SJSA1 (cell line): ENCODE results near the gene CCDC57. TPM values are rescaled to one million over a fixed set of nuclear protein-coding genes. Genes with fewer than 3 reads are reported as not detected.

Experiments used
- DNase-seq, 2 experiments: peaks; one replicate each; pipeline ENCODE4 v3.0.0-alpha.2; 2015 to 2020; ENCODE audit warnings: low spot score in 2 of 2, low read depth in 1 of 2
- H3K27ac ChIP-seq: fragments of 250-450 bp; sonication (Bioruptor Pico); 2 replicates; pipeline ENCODE4 v1.5.1; 2020; ENCODE audit warnings: mild to moderate bottlenecking, moderate library complexity
- H3K27me3 ChIP-seq: fragments of 250-450 bp; sonication (Bioruptor Pico); replicated peaks from 2 replicates; pipeline ENCODE4 v1.5.1; 2020; ENCODE audit warnings: mild to moderate bottlenecking, moderate library complexity
- H3K36me3 ChIP-seq: fragments of 250-450 bp; sonication (Bioruptor Pico); 2 replicates; pipeline ENCODE4 v1.5.1; 2020; ENCODE audit warnings: mild to moderate bottlenecking
- H3K4me1 ChIP-seq: fragments of 250-450 bp; sonication (Bioruptor Pico); replicated peaks from 2 replicates; pipeline ENCODE4 v1.6.1; 2021; ENCODE audit warnings: mild to moderate bottlenecking
- H3K4me3 ChIP-seq: fragments of 250-450 bp; sonication (Bioruptor Pico); 2 replicates; pipeline ENCODE4 v1.5.1; 2020; ENCODE audit warnings: mild to moderate bottlenecking
- H3K9me3 ChIP-seq: fragments of 250-450 bp; sonication (Bioruptor Pico); replicated peaks from 2 replicates; pipeline ENCODE4 v1.5.1; 2020; ENCODE audit warnings: mild to moderate bottlenecking
- total RNA-seq: library from RNA; depleted of rRNA; stranded (reverse); fragments of >200 nt; shearing (Covaris generic); gene quantifications from 2 replicates; pipeline ENCODE4 v1.2.3, GENCODE V29; 2014

The CCDC57 gene
- total RNA-seq, 1 experiment from 2014 or later: 8.2 TPM

- H3K27ac ChIP-seq: peak overlapping the region; percentile 27
- H3K4me3 ChIP-seq: no peak overlapping the region
- no peaks in the 10 kb centered on the region for H3K9me3 ChIP-seq
- DNase-seq: no peak
- H3K4me1 ChIP-seq: peaks cover 14% of the 10 kb centered on the region
- no peaks in the 10 kb centered on the region for H3K27me3 ChIP-seq
- peaks cover 9% of the 10 kb centered on the region; the same call in 1 of the 2 replicates for H3K36me3 ChIP-seq
These were observed 105.8 kb downstream of the CCDC57 start for GRCh38 chr17:82106688-82107305.

GRCh38 chr17:82105882-82106687 lies 106.6 kb downstream of the CCDC57 start:
- Histone ChIP-seq H3K4me1 (peaks cover 14% of the 10 kb centered on the region), H3K4me3 (no peak overlapping the region), H3K27ac (peak overlapping the region; percentile 27; the same call in 1 of the 2 replicates), H3K9me3 (no peaks in the 10 kb centered on the region), H3K36me3 (peaks cover 9% of the 10 kb centered on the region; the same call in 1 of the 2 replicates), H3K27me3 (no peaks in the 10 kb centered on the region)
- peak in 1 of 2 experiments; percentile 45 for DNase-seq

- Histone ChIP-seq H3K4me1 (peaks cover 14% of the 10 kb centered on the region), H3K4me3 (no peak overlapping the region), H3K9me3 (no peaks in the 10 kb centered on the region), H3K27me3 (no peaks in the 10 kb centered on the region), H3K36me3 (peaks cover 9% of the 10 kb centered on the region; the same call in 1 of the 2 replicates), H3K27ac (no peak overlapping the region)
- DNase-seq: no peak
These were observed 107.2 kb downstream of the CCDC57 start for GRCh38 chr17:82105417-82105881.

- Histone ChIP-seq H3K4me3 (no peak overlapping the region), H3K27me3 (no peaks in the 10 kb centered on the region), H3K9me3 (no peaks in the 10 kb centered on the region), H3K4me1 (peaks cover 19% of the 10 kb centered on the region), H3K27ac (no peak overlapping the region), H3K36me3 (peaks cover 9% of the 10 kb centered on the region; the same call in 1 of the 2 replicates)
- no peak for DNase-seq
These were observed 107.7 kb downstream of the CCDC57 start for GRCh38 chr17:82104797-82105416.

GRCh38 chr17:82103553-82104451 lies 108.8 kb downstream of the CCDC57 start:
- no peak overlapping the region for H3K4me3 ChIP-seq
- no peak for DNase-seq
- H3K36me3 ChIP-seq: peaks cover 16% of the 10 kb centered on the region
- H3K9me3 ChIP-seq: 0 out of 2 replicates have a peak, but pooled peaks cover 6% of the 10 kb centered on the region
- H3K4me1 ChIP-seq: peaks cover 30% of the 10 kb centered on the region
- H3K27ac ChIP-seq: no peak overlapping the region
- no peaks in the 10 kb centered on the region for H3K27me3 ChIP-seq

- H3K27me3 ChIP-seq: no peaks in the 10 kb centered on the region
- no peak for DNase-seq
- peaks cover 45% of the 10 kb centered on the region for H3K4me1 ChIP-seq
- H3K27ac ChIP-seq: no peak overlapping the region
- H3K4me3 ChIP-seq: no peak overlapping the region
- peaks cover 22% of the 10 kb centered on the region for H3K36me3 ChIP-seq
- H3K9me3 ChIP-seq: peaks cover 13% of the 10 kb centered on the region
These were observed 110.6 kb downstream of the CCDC57 start for GRCh38 chr17:82101767-82102679.

GRCh38 chr17:82101301-82101715 lies 111.3 kb downstream of the CCDC57 start:
- DNase-seq: no peak
- Histone ChIP-seq H3K9me3 (peaks cover 13% of the 10 kb centered on the region), H3K4me1 (peaks cover 45% of the 10 kb centered on the region), H3K4me3 (no peak overlapping the region), H3K36me3 (peaks cover 29% of the 10 kb centered on the region), H3K27ac (no peak overlapping the region), H3K27me3 (no peaks in the 10 kb centered on the region)

GRCh38 chr17:82100502-82101298 lies 111.9 kb downstream of the CCDC57 start:
- no peak overlapping the region for H3K4me3 ChIP-seq
- no peak overlapping the region for H3K27ac ChIP-seq

GRCh38 chr17:82098939-82099763 lies 113.5 kb downstream of the CCDC57 start:
- no peaks in the 10 kb centered on the region for H3K27me3 ChIP-seq
- DNase-seq: no peak
- peaks cover 45% of the 10 kb centered on the region for H3K4me1 ChIP-seq
- H3K9me3 ChIP-seq: peaks cover 13% of the 10 kb centered on the region
- H3K27ac ChIP-seq: peak overlapping the region; percentile 97
- peaks cover 44% of the 10 kb centered on the region for H3K36me3 ChIP-seq
- peak overlapping the region; percentile 99 for H3K4me3 ChIP-seq

More at GRCh38 chr17:82100502-82101298, 111.9 kb downstream of the CCDC57 start:
- H3K27me3 ChIP-seq: no peaks in the 10 kb centered on the region
- peaks cover 13% of the 10 kb centered on the region for H3K9me3 ChIP-seq
- DNase-seq: no peak
- H3K4me1 ChIP-seq: peaks cover 45% of the 10 kb centered on the region
- peaks cover 32% of the 10 kb centered on the region for H3K36me3 ChIP-seq

- Histone ChIP-seq H3K4me3 (peak within 1 kb of the TSS; percentile 99), H3K4me1 (peaks cover 45% of the 10 kb centered on the region), H3K36me3 (peaks cover 51% of the 10 kb centered on the region), H3K9me3 (peaks cover 13% of the 10 kb centered on the region), H3K27ac (peak within 1 kb of the TSS; percentile 97), H3K27me3 (no peaks in the 10 kb centered on the region)
- DNase-seq: peak; percentile 97 to 98
These were observed 114.3 kb downstream of the CCDC57 start, which contains the start of gene FASN for GRCh38 chr17:82098169-82098938. TSS of gene FASN (minus strand) at chr17:82098236. CDS start at chr17:82096445, 1,791 bp downstream.
